ENCODE results near the gene P4HA2.

The P4HA2 gene

GRCh38 chr5:132221781-132222648, 5.6 kb downstream of the P4HA2 start:
- no peak for DNase-seq

DNA sequence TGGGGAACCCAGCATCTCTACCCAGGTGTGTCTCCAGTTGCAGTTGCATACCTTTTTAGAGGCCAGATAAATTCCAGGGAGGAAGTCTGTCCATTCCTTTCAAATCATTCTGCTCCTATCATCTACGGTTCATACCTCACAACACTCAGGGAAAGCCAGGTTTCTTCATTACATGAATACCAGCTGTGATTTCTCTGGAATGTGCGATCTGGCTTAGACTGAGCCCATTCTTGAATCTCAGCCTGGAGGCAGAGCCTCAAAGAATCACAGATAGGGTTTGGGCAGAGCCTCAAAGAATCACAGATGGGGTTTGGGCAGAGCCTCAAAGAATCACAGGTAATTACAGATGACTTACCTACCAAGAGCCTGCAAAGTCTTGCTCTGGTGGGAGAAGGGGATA, 7.2 kb downstream of the P4HA2 start:
- DNase-seq: no peak

DNA sequence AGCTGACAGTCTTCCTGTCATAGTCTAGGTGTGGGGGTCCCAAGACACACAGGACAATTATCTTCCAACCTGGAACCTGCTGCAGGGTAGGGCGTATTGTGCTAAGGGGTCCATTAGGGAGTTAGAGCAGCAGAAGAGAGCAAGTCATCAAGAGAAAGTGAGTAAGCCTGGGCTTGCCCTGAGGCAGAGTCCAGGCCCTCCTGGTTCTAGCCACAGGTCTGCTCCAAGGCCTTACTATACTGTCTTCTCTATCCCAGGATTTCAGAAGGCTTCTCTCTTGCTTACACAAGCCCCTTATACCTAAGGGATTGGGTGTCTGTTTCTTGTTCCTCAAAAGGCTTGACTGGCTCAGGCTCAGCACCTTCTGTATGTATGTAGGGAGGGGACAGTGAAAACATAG, 7.7 kb downstream of the P4HA2 start:
- no peak for DNase-seq

- DNase-seq: no peak
These were observed 8.2 kb downstream of the P4HA2 start for GRCh38 chr5:132219289-132219970.

GRCh38 chr5:132218321-132218720, 9.3 kb downstream of the P4HA2 start:
- DNase-seq: no peak

DNA sequence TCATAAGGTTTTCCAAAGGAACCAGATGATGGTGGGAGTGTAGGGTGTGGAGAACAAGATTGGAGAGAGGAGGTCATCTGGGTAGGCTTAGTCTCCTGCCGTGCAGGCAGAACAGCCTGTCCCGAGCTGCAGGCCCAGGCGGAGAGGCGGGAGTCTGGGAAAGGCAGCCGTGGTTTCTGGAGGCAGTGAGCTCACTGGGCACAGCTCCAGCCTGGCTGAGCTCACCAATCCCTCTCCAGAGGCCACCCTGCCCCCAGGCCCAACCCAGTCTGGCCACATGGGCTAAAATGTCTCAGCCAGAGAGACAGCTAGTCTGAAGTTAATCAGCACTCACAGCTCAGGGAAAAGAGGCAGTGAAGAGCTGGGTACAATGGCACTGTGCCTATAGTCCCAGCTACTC, 12.3 kb downstream of the P4HA2 start:
- no peak for DNase-seq

- no peak for DNase-seq
These were observed 13.2 kb downstream of the P4HA2 start for GRCh38 chr5:132214491-132214890.

- DNase-seq: no peak
These were observed 14.0 kb downstream of the P4HA2 start for GRCh38 chr5:132213666-132214065.

GRCh38 chr5:132211787-132212186, 15.9 kb downstream of the P4HA2 start:
- DNase-seq: no peak

DNA sequence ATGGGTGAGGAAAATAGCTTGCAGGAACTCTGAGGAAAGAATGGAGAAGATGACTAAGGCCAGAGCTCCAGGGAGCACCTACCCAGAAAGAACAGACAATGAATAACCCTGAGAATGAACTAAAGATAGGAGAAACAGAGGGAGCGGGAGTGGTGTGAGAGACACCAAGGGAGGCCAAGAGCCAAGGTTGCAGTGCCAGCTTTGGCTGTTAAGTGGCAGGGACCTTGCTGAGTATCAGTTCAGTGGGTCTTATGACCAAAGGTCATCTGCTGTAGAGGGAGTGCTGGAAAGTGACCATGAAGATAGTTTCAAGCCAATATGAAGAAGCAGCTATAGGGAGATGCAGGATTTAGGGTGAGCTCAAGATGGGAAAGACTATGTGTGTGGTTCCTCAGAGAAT, 16.7 kb downstream of the P4HA2 start:
- no peak for DNase-seq

GRCh38 chr5:132209901-132210545, 17.6 kb downstream of the P4HA2 start:
- no peak for DNase-seq

DNA sequence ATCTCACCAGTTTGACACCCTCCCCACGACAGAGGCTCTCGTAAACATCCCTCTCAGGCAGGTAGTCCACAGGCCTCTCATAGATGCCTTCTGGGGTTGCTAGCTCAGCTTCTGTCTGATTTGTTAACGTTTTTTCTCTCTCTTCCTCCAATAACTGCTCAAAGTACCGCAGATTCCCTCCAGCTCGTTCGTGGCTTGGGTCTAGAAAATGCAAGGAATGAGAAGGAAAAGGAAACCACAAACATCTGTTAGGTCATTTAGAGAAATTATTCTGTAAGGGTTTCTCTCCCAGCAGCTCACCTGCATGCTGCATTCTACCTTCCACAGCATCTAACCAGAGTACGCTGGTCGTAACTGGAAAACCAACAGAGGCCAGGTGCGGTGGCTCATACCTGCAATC, 18.5 kb downstream of the P4HA2 start:
- no peak for DNase-seq

GRCh38 chr5:132207778-132208177, 19.9 kb downstream of the P4HA2 start:
- no peak for DNase-seq

- no peak for DNase-seq
These were observed 20.9 kb downstream of the P4HA2 start for GRCh38 chr5:132206782-132207181.

DNA sequence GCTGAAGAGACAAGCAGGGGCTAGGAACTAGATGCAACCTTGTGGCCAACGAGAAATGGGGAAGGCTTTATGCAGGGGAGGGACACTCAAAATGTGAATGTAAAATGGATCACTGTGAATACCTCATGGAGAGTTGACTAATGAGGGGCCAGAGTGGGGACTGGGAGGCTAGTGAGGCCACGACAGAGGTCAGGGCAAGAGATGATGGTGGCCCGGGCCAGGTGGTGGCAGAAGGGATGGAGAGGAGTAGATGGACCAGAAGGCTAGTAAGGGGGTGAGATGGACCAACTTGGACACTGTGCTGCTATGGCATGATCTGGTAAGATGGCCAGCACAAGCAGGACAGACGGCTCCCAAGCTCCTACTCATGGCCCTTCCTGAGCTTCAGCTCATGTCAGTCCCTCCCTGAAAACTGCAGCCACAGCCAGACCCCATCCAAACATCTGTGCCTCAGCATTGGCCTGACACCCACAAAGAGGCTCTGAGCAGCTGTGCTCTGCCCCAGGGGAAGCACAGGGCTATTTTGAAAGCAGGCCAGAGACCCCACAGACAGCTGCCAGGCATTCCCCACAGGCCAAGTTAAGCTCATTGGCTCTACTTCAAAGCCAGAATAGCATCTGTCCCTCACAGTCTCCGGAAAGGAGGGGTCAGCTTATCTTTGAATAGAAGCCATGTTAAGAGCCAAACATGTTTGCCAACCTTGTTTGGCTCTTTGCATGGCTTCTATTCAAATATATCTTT, 22.1 kb downstream of the P4HA2 start:
- no peak for DNase-seq

DNA sequence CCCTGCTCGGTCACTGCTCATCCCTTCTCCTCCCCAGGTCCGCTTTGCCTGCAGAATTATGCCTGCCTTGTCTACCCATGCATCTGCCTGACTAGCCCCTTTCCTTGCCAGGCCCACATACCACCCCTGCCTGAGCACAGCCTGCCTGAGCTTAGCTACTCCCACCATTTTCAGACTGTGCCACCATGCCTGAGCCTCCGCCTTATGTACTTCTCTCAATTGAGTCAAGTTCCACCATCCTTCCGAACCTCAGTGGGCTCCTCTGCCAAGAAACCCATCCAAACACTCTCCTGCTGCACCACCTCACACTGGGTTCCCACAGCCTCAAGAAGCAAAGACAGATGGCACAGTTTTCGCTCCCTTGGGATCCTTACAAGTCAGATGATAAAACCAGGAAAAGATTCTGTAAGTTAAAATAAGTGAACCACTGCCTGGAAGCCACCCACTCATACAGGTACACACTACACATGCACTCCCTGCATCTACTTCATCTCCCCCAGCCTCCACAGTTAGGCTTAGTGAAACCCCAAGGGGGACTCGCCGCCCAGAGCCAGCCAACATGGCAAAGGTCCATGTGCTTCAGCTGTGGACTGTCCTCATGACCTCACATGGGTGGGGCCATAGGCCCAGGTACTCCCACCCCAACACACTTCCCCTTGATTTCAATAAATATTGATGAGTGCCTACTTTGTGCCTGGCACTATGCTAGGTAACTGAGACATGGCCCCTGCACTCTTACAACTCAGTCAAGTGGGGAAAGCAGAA, 23.1 kb downstream of the P4HA2 start:
- no peak for DNase-seq

GRCh38 chr5:132203916-132204315, 23.7 kb downstream of the P4HA2 start:
- no peak for DNase-seq

GRCh38 chr5:132203464-132203818, 24.2 kb downstream of the P4HA2 start:
- no peak for DNase-seq

- DNase-seq: no peak
These were observed 24.8 kb downstream of the P4HA2 start for GRCh38 chr5:132202711-132203463.

DNA sequence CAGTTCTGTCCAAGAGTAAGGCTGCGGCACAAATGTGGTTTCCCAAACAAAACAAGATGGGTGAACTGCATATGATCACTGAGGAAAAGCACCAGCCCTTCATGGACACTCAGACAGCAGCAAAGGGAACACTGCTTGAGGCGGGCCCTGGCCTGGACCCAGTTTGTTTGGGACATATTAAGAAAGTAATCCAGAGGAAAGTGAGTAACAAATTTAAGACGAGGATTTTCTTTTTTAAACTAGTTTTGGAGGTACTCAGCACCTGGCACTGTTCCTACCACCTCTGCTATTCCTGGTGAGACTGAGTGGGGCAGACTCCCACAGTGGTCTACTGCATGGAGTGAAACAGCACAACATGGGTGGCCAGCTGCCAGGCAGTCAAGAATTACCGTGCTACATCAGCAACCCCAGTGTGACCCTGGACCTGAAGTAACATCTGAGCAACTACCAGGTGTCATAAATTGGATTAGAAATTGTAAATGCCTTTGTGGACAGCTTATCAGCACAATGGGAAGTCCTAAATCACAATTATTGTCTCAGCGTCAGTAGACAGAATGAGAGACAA, 28.5 kb downstream of the P4HA2 start:
- DNase-seq: no peak

DNA sequence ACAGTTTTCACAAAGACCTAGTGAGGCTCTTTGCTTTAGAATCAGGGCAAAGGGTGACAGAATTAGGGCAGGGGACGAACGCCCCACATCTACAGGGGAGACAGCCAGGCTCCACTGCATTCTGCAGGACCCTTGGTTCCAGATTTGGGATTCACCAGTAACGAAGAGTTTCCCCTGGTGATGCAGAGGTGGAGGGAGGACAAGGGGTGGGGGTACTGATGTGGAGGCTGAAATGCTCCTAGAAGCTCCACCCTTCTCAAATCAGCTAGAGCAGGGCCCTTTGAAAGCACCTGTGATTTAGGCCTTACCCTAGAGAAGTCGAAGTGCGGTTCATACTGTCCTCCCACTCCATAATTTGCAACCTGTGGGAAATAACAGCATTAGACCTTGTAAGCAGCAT, 29.1 kb downstream of the P4HA2 start:
- no peak for DNase-seq

Data from CD4-positive, alpha-beta T cell treated with Interleukin-10 for 1 hour (primary cell).